Purkinje cell (primary cell): ENCODE results near the gene OR52E5. TPM values are rescaled to one million over a fixed set of nuclear protein-coding genes. Genes with fewer than 3 reads are reported as not detected.

Source experiments
- polyA plus RNA-seq: library from polyadenylated mRNA; unstranded; fragments of >200 nt; fragmentation: Nextera tagmentation; gene quantifications from 2 replicates; pipeline ENCODE4 v1.2.1, GENCODE V29; 2014

OR52E5 gene
- polyA plus RNA-seq: not detected in 2 replicates

GRCh38 chr11:5892908-5893307, at the start of gene OR52E5:
OR52E5 (plus strand) TSS chr11:5893208; CDS start chr11:5900777, 7,569 bp downstream.

GRCh38 chr11:5857590-5857989, 35.4 kb upstream of the OR52E5 start, which contains the start of gene OR52E8:
OR52E8 (minus strand) TSS chr11:5857690; CDS start chr11:5857690, 0 bp downstream.

GRCh38 chr11:5880329-5880728, 12.7 kb upstream of the OR52E5 start, which contains the start of gene OR52E4:
OR52E4 (plus strand) TSS chr11:5880629; CDS start chr11:5884293, 3,664 bp downstream.

GRCh38 chr11:5941951-5942350, 48.9 kb downstream of the OR52E5 start, which contains the start of gene OR56A3:
OR56A3 (plus strand) TSS chr11:5942251; CDS start chr11:5947347, 5,096 bp downstream.

Other genes starting within 250 kb of the OR52E5 start
- gene TRIM5, start 208.1 kb upstream of the OR52E5 start, polyA plus RNA-seq: 0.56 and 4.4 TPM in 2 replicates
- gene TRIM22, start 203.4 kb upstream of the OR52E5 start, polyA plus RNA-seq: 1.2 TPM in 1 of 2 replicates, not detected in the other
- gene OR56B1, start 156.8 kb upstream of the OR52E5 start, polyA plus RNA-seq: not detected in 2 replicates
- gene OR52N4, start 139.0 kb upstream of the OR52E5 start, polyA plus RNA-seq: not detected in 2 replicates
- not detected in 2 replicates for gene OR52N5, start 109.9 kb upstream of the OR52E5 start, polyA plus RNA-seq
- gene OR52N1, start 101.9 kb upstream of the OR52E5 start, polyA plus RNA-seq: not detected in 2 replicates
- gene OR52N2, start 84.3 kb upstream of the OR52E5 start, polyA plus RNA-seq: not detected in 2 replicates
- gene OR52E6, start 51.3 kb upstream of the OR52E5 start, polyA plus RNA-seq: not detected in 2 replicates
- not detected in 2 replicates for gene OR52E8, start 35.5 kb upstream of the OR52E5 start, polyA plus RNA-seq
- not detected in 2 replicates for gene OR52E4, start 12.6 kb upstream of the OR52E5 start, polyA plus RNA-seq
- gene OR56A3, start 49.0 kb downstream of the OR52E5 start, polyA plus RNA-seq: not detected in 2 replicates
- gene OR56A5, start 75.3 kb downstream of the OR52E5 start, polyA plus RNA-seq: not detected in 2 replicates
- not detected in 2 replicates for gene OR52L1, start 93.8 kb downstream of the OR52E5 start, polyA plus RNA-seq
- gene OR56A4, start 113.7 kb downstream of the OR52E5 start, polyA plus RNA-seq: not detected in 2 replicates
- gene OR56A1, start 137.6 kb downstream of the OR52E5 start, polyA plus RNA-seq: not detected in 2 replicates
- not detected in 2 replicates for gene OR56B4, start 214.5 kb downstream of the OR52E5 start, polyA plus RNA-seq